H1 (cell line): Measurements from ENCODE around the gene GPRASP3. TPM values are rescaled to one million over a fixed set of nuclear protein-coding genes. Genes with fewer than 3 reads are reported as not detected.

Experiments
- CTCF ChIA-PET: fragments of 300-600 bp; sonication (Branson Sonifier 250); formaldehyde crosslinking; loops from one replicate; lab custom pipeline; 2021; ENCODE audit not compliant: partially characterized antibody; lab: Charles Lee
- POLR2A ChIA-PET: fragments of 300-600 bp; sonication (Branson Sonifier 250); formaldehyde crosslinking; loops from one replicate; lab custom pipeline; 2021; ENCODE audit warnings: inconsistent platforms; ENCODE audit not compliant: partially characterized antibody; lab: Charles Lee
- DNase-seq, 2 experiments: peaks; one replicate each; pipeline versions ENCODE4 v3.0.0 to v3.0.0-alpha.2; 2010 to 2022; ENCODE audit warnings: low spot score in 2 of 2, low read depth in 1 of 2, mixed read lengths in 1 of 2
- FAIRE-seq: peaks from 2 replicates; lab custom pipeline; 2011; peaks lifted over from hg19 to GRCh38; lab: Jason Lieb, UNC
- H2AFZ ChIP-seq: 2 replicates; pipeline ENCODE4 v1.8.1; 2012; ENCODE audit warnings: low read length, inconsistent platforms
- H2AK5ac ChIP-seq: 2 replicates; pipeline ENCODE4 v1.6.1; 2013; ENCODE audit warnings: low read depth, low read length
- H2BK120ac ChIP-seq: replicated peaks from 2 replicates; pipeline ENCODE3; 2013; ENCODE audit warnings: low read depth, low read length, inconsistent platforms
- H2BK12ac ChIP-seq: 2 replicates; pipeline ENCODE4 v1.6.1; 2013; ENCODE audit warnings: low read depth, low read length
- H2BK15ac ChIP-seq: 2 replicates; pipeline ENCODE4 v1.6.1; 2013; ENCODE audit warnings: low read length
- H2BK20ac ChIP-seq: 2 replicates; pipeline ENCODE4 v1.6.1; 2013; ENCODE audit warnings: low read length
- H2BK5ac ChIP-seq: 2 replicates; pipeline ENCODE4 v1.6.1; 2013; ENCODE audit warnings: low read depth, low read length
- H3K14ac ChIP-seq: 2 replicates; pipeline ENCODE4 v1.6.1; 2013; ENCODE audit warnings: inconsistent platforms; ENCODE audit not compliant: insufficient read length
- H3K18ac ChIP-seq: 2 replicates; pipeline ENCODE4 v1.6.1; 2013; ENCODE audit warnings: low read length; ENCODE audit errors: extremely low read depth
- H3K23ac ChIP-seq: 2 replicates; pipeline ENCODE4 v1.6.1; 2013; ENCODE audit warnings: inconsistent platforms; ENCODE audit not compliant: insufficient read length
- H3K23me2 ChIP-seq: 2 replicates; pipeline ENCODE4 v1.6.1; 2013; ENCODE audit warnings: low read depth, low read length
- H3K27ac ChIP-seq: 2 replicates; pipeline ENCODE4 v1.6.1; 2011; ENCODE audit warnings: low read depth, low read length, inconsistent platforms
- H3K27me3 ChIP-seq, 4 experiments: replicated peaks in 1 of 4; 1 replicate in 1 of 4; 2 replicates in 3 of 4; pipeline versions ENCODE4 v1.6.1 to v1.8.1; 2011 to 2013; ENCODE audit warnings: low read length in 3 of 4, mild to moderate bottlenecking in 3 of 4, inconsistent platforms in 2 of 4, mixed read lengths in 2 of 4, moderate library complexity in 1 of 4; ENCODE audit not compliant: control insufficient read depth in 3 of 4, insufficient read depth in 3 of 4; ENCODE audit errors: extremely low read depth in 1 of 4
- H3K36me3 ChIP-seq, 4 experiments: 2 replicates each; pipeline versions ENCODE4 v1.6.1 to v1.8.1; 2011 to 2013; ENCODE audit warnings: mild to moderate bottlenecking in 4 of 4, low read length in 3 of 4, moderate library complexity in 2 of 4, control low read depth in 1 of 4, inconsistent platforms in 1 of 4; ENCODE audit not compliant: insufficient read depth in 4 of 4, control insufficient read depth in 2 of 4
- H3K4ac ChIP-seq: replicated peaks from 2 replicates; pipeline ENCODE3; 2013; ENCODE audit warnings: low read length, low read depth, mixed read lengths, inconsistent platforms; ENCODE audit not compliant: insufficient read length
- H3K4me1 ChIP-seq, 4 experiments: replicated peaks in 1 of 4; 1 replicate in 1 of 4; 2 replicates in 3 of 4; pipeline versions ENCODE4 v1.6.1 to v1.8.1; 2011 to 2013; ENCODE audit warnings: low read length in 3 of 4, inconsistent platforms in 2 of 4, mixed read lengths in 1 of 4; ENCODE audit not compliant: insufficient read depth in 4 of 4, control insufficient read depth in 3 of 4
- H3K4me2 ChIP-seq, 2 experiments: 2 replicates each; pipeline versions ENCODE4 v1.6.1 to v1.8.1; 2011 to 2013; ENCODE audit warnings: low read depth in 2 of 2, low read length in 2 of 2, control low read depth in 1 of 2, inconsistent platforms in 1 of 2, mild to moderate bottlenecking in 1 of 2; ENCODE audit not compliant: insufficient read depth in 1 of 2
- H3K4me3 ChIP-seq, 4 experiments: fragments of 200-600, 300-600 bp in 1 of 4; sonication (generic), shearing (Covaris generic), sonication (Bioruptor Twin) in 1 of 4; 2 replicates each; pipeline versions ENCODE4 v1.5.1 to v1.8.1; 2011 to 2016; ENCODE audit warnings: low read length in 4 of 4, low read depth in 3 of 4, control low read depth in 2 of 4, inconsistent platforms in 2 of 4, mild to moderate bottlenecking in 2 of 4, mixed read lengths in 1 of 4, moderate library complexity in 1 of 4; ENCODE audit not compliant: insufficient read depth in 2 of 4; ENCODE audit errors: extremely low read depth in 1 of 4
- H3K56ac ChIP-seq: replicated peaks from 2 replicates; pipeline ENCODE3; 2013; ENCODE audit warnings: low read depth, mild to moderate bottlenecking, mixed read lengths, low read length, inconsistent platforms; ENCODE audit not compliant: insufficient read length
- H3K79me1 ChIP-seq: 2 replicates; pipeline ENCODE4 v1.6.1; 2013; ENCODE audit warnings: low read depth, low read length, control low read depth
- H3K79me2 ChIP-seq, 2 experiments: 2 replicates each; pipeline versions ENCODE4 v1.6.1 to v1.8.1; 2012 to 2013; ENCODE audit warnings: low read length in 2 of 2, mild to moderate bottlenecking in 2 of 2, inconsistent platforms in 1 of 2; ENCODE audit not compliant: insufficient read depth in 2 of 2, control insufficient read depth in 1 of 2
- H3K9ac ChIP-seq, 4 experiments: replicated peaks in 1 of 4; 1 replicate in 1 of 4; 2 replicates in 3 of 4; pipeline versions ENCODE4 v1.6.1 to v1.8.1; 2011 to 2013; ENCODE audit warnings: low read depth in 3 of 4, low read length in 3 of 4, control low read depth in 2 of 4, mild to moderate bottlenecking in 2 of 4, moderate library complexity in 2 of 4, inconsistent platforms in 1 of 4; ENCODE audit errors: extremely low read depth in 1 of 4
- H3K9me3 ChIP-seq, 2 experiments: 2 replicates each; pipeline versions ENCODE4 v1.6.1 to v1.8.1; 2012 to 2013; ENCODE audit warnings: mild to moderate bottlenecking in 2 of 2, moderate library complexity in 2 of 2, control low read depth in 1 of 2, inconsistent platforms in 1 of 2, low read depth in 1 of 2, low read length in 1 of 2, mixed read lengths in 1 of 2; ENCODE audit not compliant: insufficient read depth in 2 of 2
- H4K20me1 ChIP-seq, 2 experiments: replicated peaks in 1 of 2; 2 replicates each; pipeline versions ENCODE3 to v1.8.1; 2011 to 2013; ENCODE audit warnings: inconsistent platforms in 2 of 2, low read length in 2 of 2, mild to moderate bottlenecking in 1 of 2; ENCODE audit not compliant: insufficient read depth in 2 of 2, control insufficient read depth in 1 of 2
- H4K5ac ChIP-seq: 2 replicates; pipeline ENCODE4 v1.6.1; 2013; ENCODE audit warnings: low read length, low read depth, mixed read lengths, inconsistent platforms; ENCODE audit not compliant: insufficient read length
- H4K8ac ChIP-seq: 2 replicates; pipeline ENCODE4 v1.8.0; 2013; ENCODE audit warnings: mild to moderate bottlenecking, moderate library complexity, low read length, inconsistent platforms; ENCODE audit not compliant: insufficient read depth; ENCODE audit errors: extremely low read depth
- H4K91ac ChIP-seq: replicated peaks from 2 replicates; pipeline ENCODE3; 2013; ENCODE audit warnings: low read length, mixed read lengths, inconsistent platforms; ENCODE audit not compliant: insufficient read length
- CHD1 ChIP-seq: IDR thresholded peaks from 2 replicates; pipeline ENCODE4 v1.6.1; 2012; ENCODE audit warnings: low read depth, low read length, improper control_type of control experiment
- CHD2 ChIP-seq: IDR thresholded peaks from 2 replicates; pipeline ENCODE4 v1.6.1; 2012; ENCODE audit warnings: low read length, improper control_type of control experiment
- GTF2F1 ChIP-seq: IDR thresholded peaks from 2 replicates; pipeline ENCODE4 v1.6.1; 2012; ENCODE audit warnings: low read depth, low read length, improper control_type of control experiment, borderline replicate concordance
- KDM4A ChIP-seq: IDR thresholded peaks from one replicate; pipeline ENCODE4 v1.7.1; 2012; ENCODE audit warnings: low read depth, mild to moderate bottlenecking, moderate library complexity, low read length, inconsistent platforms; ENCODE audit not compliant: severe bottlenecking
- SIRT6 ChIP-seq: IDR thresholded peaks from one replicate; pipeline ENCODE4 v1.7.1; 2012; ENCODE audit warnings: low read length, inconsistent platforms
- ZNF274 ChIP-seq: IDR thresholded peaks from 2 replicates; pipeline ENCODE4 v1.7.0; 2012; ENCODE audit warnings: low read length, borderline replicate concordance; ENCODE audit errors: extremely low read depth
- WGBS, 2 experiments: shearing (Covaris generic) in 1 of 2; methylation state at CpG; one replicate each; pipeline versions ENCODE4 v1.1.6 to v1.1.7; 2013 to 2015; ENCODE audit warnings: low lambda C conversion rate in 2 of 2, mixed read lengths in 2 of 2, inconsistent platforms in 1 of 2, low coverage in 1 of 2, missing lambda C conversion rate in 1 of 2; ENCODE audit not compliant: insufficient replicate concordance in 2 of 2, insufficient coverage in 1 of 2, insufficient read length in 1 of 2; ENCODE audit errors: extremely low coverage in 1 of 2, missing lambda C conversion rate in 1 of 2; 5-methylcytosine and 5-hydroxymethylcytosine counted together
- polyA plus RNA-seq, 7 experiments: library from polyadenylated mRNA; depleted of rRNA in 3 of 7; stranded (reverse) in 5 of 7; unstranded in 2 of 7; fragments of >200 nt in 5 of 7; fragments of 200-250 nt in 2 of 7; gene quantifications; 1 replicate in 5 of 7; 2 replicates in 1 of 7; 4 replicates in 1 of 7; pipeline versions ENCODE4 v1.2.1 to v1.2.3, GENCODE V29; 2011 to 2013; ENCODE audit warnings: missing spikeins in 2 of 7, mixed read lengths in 2 of 7
- total RNA-seq: library from RNA; stranded (reverse); fragmentation: NEBNext Ultra II Directional; extraction: Animal tissue kit (Norgen Biotek cat#: 25700); gene quantifications from 2 replicates; pipeline ENCODE4 v1.2.1, GENCODE V29; 2021

Gene GPRASP3
- total and polyA plus RNA-seq, 2 of the 8 experiments (the other 6 are each of a cell fraction or from before 2014, with no cell fraction given) = 7.0 to 19.8 TPM

DNA sequence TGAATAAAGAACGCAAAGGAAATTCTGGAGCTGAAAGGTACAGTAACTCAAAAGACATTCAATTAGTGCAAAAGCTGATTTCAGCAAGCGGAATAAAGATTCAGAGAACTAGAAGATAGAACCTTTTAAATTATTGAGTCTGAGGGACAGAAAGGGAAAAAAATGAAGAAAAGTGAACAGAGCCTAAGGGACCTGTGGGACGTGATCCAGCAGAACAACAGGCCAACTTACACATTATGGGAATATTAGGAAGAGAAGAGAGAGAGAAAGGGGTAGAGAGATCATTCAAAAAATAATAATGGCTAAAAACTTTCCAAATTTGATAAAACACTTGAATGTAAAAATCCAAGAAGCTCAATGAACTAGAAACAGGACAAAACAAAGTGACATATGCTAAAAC lies 25.8 kb upstream of the GPRASP3 start:
- no peak overlapping the region for H3K4me3 ChIP-seq
- H3K36me3 ChIP-seq = no peaks in the 10 kb centered on the region
- FAIRE-seq = no peak
- no peaks in the 10 kb centered on the region for H3K4me1 ChIP-seq
- no peak overlapping the region for H2AK5ac ChIP-seq
- no peak overlapping the region for H3K4ac ChIP-seq
- H3K27me3 ChIP-seq = no peaks in the 10 kb centered on the region
- no peak for DNase-seq
- no peaks in the 10 kb centered on the region for H3K79me2 ChIP-seq
- no peak overlapping the region for H4K8ac ChIP-seq
- no peak overlapping the region for H2BK120ac ChIP-seq
- H2BK5ac ChIP-seq = no peak overlapping the region
- no peak overlapping the region for H3K56ac ChIP-seq
- no peak overlapping the region for H2BK20ac ChIP-seq
- WGBS, 2 experiments = 90% methylated on average over 3 of the region's 3 CpGs; no CpG with 5 or more reads in 1 of the 2 experiments
- no peak overlapping the region for H2BK15ac ChIP-seq
- no peak overlapping the region for H3K4me2 ChIP-seq
- no peaks in the 10 kb centered on the region for H3K79me1 ChIP-seq
- ChIA-PET CTCF (interaction anchor here (1.0 kb wide), 1 partner anchor 20 kb away, joined by 3 read pairs; no protein-coding TSS in a partner anchor), POLR2A (interaction anchor here (0.7 kb wide), 1 partner anchor 46 kb away, joined by 3 read pairs; no protein-coding TSS in a partner anchor)
- no peak for TF ChIP-seq CHD2
- TF ChIP-seq SIRT6 = no peak
- no peak for TF ChIP-seq GTF2F1
- TF ChIP-seq ZNF274 = no peak
- no peak for TF ChIP-seq CHD1
- no peak for TF ChIP-seq KDM4A
- no peak overlapping the region for H3K27ac ChIP-seq
- no peaks in the 10 kb centered on the region for H4K20me1 ChIP-seq
- no peak overlapping the region for H4K5ac ChIP-seq
- H2BK12ac ChIP-seq = no peak overlapping the region
- peaks cover 3 to 8% of the 10 kb centered on the region in 2 experiments; a peak in 2 of 4 replicates for H3K9me3 ChIP-seq
- H3K23ac ChIP-seq = no peak overlapping the region
- no peak overlapping the region for H3K14ac ChIP-seq
- no peak overlapping the region for H3K18ac ChIP-seq
- no peak overlapping the region for H3K9ac ChIP-seq
- H3K23me2 ChIP-seq = no peaks in the 10 kb centered on the region
- H2AFZ ChIP-seq = no peak overlapping the region
- no peak overlapping the region for H4K91ac ChIP-seq
